GM19099 (cell line): ENCODE data around the gene THG1L.
A peak's percentile ranks its signal among the peaks of the same experiment; 100 is the strongest.

Experiments
- POLR2A ChIP-seq: IDR thresholded peaks from 3 replicates; pipeline ENCODE4 v1.6.1; 2011; ENCODE audit warnings: low read depth; ENCODE audit not compliant: insufficient read length; ENCODE audit errors: extremely low read depth

The THG1L gene

DNA sequence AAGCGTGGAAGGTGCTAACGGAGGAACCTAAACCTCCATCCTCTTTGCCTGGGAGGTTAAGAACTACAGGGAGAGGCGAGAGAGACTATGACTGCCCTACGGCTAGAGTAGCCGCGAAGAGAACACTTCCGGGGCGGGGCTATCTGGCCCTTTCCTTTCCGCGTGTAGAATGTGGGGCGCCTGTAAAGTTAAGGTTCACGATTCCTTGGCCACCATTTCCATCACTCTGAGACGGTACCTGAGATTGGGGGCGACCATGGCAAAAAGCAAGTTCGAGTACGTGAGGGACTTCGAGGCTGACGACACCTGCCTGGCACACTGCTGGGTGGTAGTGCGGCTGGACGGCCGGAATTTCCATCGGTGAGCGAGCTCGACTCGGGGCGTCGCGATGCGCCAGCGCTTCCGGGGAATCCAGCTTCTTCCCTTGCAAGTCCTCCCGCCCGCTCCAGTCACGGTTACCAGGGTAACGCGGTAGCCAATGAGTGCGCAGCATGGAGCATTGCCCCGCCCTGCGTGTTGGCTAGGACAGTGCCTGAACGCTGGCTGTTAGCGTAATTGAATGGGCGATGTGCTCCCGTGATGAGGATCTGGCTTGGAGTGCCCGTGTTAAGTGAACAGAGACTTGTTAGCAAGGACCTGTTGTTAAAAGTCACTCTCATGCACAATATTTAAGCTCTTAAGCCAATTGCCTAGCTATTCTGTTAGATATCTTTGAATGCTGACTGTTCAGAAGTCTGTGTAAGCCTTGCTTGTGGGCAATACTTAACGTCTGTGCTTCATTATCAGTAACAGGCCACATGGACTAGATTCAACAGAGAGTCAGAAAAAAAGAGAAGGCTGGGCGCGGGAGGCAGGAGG lies at the start of gene THG1L:
TSS of gene THG1L (plus strand) at position 149 of the 858 bp plus-strand sequence. CDS start at position 170, 21 bp downstream.
- TF ChIP-seq POLR2A: peak; percentile 89

DNA sequence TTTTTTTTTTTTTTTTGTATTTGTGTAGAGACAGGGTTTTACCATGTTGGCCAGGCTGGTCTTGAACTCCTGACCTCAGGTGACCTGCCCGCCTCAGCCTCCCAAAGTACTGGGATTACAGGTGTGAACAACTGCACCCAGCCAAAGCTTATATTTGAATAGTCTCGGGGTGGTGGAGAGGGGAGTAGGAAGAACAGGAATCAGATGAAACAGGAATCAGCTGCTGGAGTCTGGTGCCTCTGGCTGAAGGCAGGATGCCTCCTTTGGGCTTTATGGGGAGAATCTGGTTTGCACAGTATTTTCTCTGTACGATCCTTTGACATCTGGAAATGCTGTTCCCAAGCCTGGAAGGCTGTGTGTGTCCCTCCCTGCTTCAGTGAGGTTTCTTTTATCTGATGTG lies 49.0 kb upstream of the THG1L start:
- TF ChIP-seq POLR2A: no peak

GRCh38 chr5:157687198-157687554 lies 44.0 kb upstream of the THG1L start:
- TF ChIP-seq POLR2A: no peak

DNA sequence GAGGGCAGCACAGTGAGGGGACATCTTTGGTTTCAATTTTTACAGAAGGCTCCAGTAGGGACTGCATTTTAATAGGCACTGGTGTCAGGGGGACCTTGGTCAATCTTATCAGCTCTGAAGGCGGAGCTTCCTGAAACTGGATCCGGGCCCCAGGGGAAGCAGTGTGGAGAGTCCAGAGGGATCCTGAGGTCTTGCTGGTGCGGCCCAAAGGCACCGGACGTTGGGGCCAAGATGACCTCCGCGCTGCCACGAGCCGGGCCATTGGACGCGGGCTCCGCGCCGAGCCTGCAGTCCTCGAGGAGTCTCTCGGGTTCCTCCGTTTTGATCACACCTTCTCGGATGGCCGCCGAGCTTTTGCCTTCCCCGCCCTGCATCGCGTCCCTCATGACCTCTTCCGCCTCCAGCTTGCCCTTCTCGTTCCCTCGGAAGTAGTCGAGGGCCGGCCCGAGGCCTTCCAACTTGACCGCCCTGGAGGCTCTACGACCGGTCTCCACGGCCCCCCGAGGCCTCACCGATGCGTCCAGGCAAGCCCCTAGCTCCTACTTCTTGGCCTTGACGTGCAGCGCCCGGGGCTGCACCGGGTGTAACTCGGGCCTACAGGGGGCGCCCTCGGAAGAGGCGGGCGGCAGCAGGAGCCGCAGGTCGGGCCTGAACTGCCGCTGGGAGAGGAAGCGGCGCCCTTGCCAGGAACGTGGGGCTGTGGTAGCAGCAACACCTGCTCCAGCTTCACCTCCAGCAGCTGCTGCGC lies 41.1 kb upstream of the THG1L start:
- TF ChIP-seq POLR2A: no peak

- no peak for TF ChIP-seq POLR2A
Measured at GRCh38 chr5:157690690-157691433, 40.4 kb upstream of the THG1L start.

- no peak for TF ChIP-seq POLR2A
Measured at GRCh38 chr5:157703736-157704135, 27.5 kb upstream of the THG1L start.

- TF ChIP-seq POLR2A: no peak
Measured at GRCh38 chr5:157708866-157709265, 22.4 kb upstream of the THG1L start.

DNA sequence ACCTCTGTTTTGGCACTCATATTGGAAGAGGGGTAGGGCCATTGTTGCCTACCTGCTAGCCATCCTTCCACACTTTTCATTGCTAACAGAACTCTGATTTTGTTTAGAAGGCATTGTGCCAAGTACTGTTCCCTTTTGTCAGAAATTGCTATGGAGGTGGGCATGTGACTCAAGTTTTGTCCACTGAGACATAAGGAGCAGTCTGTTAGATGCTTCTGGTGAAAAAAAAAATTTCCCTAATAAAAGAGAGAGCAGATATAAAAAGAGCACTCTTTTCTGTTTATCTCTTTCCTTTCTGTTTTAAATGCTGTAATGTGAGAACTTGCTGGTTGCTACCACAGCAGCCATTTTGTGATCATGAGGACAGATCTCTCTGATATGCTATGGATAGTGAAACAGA lies 21.9 kb upstream of the THG1L start:
- TF ChIP-seq POLR2A: no peak

- TF ChIP-seq POLR2A: no peak
Measured at GRCh38 chr5:157710431-157710830, 20.8 kb upstream of the THG1L start.

DNA sequence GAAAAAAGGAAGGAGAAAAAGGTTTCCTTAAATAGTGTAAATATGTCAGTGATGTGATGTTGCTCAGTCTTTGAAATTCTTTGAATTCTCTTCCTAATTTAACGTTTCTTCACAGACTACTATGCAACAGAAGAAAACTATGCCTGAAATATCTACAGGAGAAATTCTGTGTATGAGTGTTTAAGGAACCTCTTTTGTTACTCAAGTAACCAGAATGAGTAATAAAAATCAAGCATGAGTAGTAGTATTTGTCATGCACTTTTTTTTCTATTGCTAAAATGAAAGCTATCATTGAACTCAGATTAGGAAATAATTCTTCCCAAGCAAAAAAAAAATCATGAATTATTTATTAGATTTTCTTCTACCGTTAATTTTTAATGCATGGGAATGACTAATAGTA lies 20.3 kb upstream of the THG1L start:
- TF ChIP-seq POLR2A: no peak

GRCh38 chr5:157713830-157714595 lies 17.2 kb upstream of the THG1L start:
- no peak for TF ChIP-seq POLR2A

DNA sequence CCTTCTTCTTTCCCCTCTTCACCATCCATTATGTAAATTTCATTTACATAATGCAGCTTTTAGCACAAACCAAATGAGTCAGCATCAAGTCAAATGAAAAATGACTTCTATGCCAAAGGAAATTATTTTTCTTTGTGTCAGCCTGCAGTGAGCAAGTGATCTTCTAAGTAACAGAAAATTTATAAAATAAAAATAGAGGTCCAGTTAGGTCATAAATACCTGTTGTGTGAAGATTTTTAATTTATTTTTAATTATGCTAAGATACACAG lies 16.7 kb upstream of the THG1L start:
- no peak for TF ChIP-seq POLR2A

DNA sequence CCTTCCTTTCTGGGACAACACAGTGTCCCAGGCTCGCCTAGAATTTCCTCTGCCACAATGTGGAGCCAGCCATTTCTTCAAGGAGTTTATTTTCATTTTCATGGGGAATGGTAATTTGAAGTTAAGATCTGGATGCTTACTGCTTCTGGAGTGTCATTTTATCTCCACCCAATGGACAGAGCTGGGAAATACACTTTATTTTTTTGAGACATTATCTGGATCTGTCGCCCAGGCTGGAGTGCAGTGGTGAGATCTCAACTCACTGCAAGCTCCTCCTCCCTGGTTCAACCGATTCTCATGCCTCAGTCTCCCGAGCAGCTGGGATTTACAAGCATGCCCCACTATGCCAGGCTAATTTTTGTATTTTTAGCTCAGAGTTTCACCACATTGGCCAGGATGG lies 12.7 kb upstream of the THG1L start:
- no peak for TF ChIP-seq POLR2A

DNA sequence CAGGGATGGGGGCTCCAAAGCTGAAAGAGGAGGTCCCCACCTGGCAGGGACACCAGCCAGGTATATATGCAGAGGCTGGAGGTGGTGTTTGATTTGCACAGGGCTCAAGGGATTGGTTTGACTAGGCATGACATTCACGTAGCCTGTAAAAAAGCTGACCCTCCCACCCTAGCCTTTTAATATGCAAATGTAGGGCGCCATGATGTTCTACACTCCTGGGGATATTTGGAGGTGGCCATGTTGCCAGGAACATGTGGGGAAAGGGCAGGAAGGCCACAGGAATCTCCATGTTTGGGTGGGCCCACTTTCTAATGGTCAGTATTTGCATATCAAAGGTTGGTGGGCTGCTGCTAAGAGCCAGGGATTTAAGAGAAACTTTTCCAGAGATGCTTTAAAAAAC lies 12.0 kb upstream of the THG1L start:
- no peak for TF ChIP-seq POLR2A

DNA sequence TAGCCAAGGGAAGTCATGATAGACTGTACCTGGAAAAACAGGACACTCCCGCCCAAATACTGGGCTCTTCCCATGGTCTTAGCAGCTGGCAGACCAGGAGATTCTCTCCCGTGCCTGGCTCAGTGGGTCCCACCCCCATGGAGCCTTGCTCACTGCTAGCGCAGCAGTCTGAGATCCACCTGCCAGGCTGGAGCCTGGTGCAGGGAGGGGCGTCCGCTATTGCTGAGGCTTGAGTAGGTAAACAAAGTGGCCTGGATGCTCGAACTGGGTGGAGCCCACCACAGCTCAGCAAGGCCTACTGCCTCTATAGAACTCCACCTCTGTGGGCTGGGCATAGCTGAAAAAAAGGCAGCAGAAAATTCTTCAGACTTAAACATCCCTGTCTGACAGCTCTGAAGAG lies 10.1 kb upstream of the THG1L start:
- no peak for TF ChIP-seq POLR2A

GRCh38 chr5:157729858-157730257 lies 1.4 kb upstream of the THG1L start:
- TF ChIP-seq POLR2A: no peak

GRCh38 chr5:157730900-157731271 lies 334 bp upstream of the THG1L start:
- TF ChIP-seq POLR2A: no peak
